H4 (cell line): ENCODE results near the gene XPO4. TPM values are rescaled to one million over a fixed set of nuclear protein-coding genes. Genes with fewer than 3 reads are reported as not detected.

Source experiments
- DNase-seq: peaks from one replicate; pipeline ENCODE4 v3.0.0-alpha.2; 2015; ENCODE audit warnings: low spot score
- total RNA-seq: library from RNA; depleted of rRNA; stranded (reverse); fragments of >200 nt; shearing (Covaris generic); gene quantifications from 2 replicates; pipeline ENCODE4 v1.2.3, GENCODE V29; 2014

Gene XPO4
- total RNA-seq, 1 experiment from 2014 or later, result 10.4 TPM

- DNase-seq, result peak; percentile 45
Observed at GRCh38 chr13:20828539-20829364, 73.8 kb downstream of the XPO4 start.

GRCh38 chr13:20826843-20827560, 75.5 kb downstream of the XPO4 start:
- no peak for DNase-seq

GRCh38 chr13:20826301-20826700, 76.2 kb downstream of the XPO4 start:
- DNase-seq, result no peak

GRCh38 chr13:20825477-20825875, 77.1 kb downstream of the XPO4 start:
- DNase-seq, result no peak

GRCh38 chr13:20824762-20825476, 77.6 kb downstream of the XPO4 start:
- no peak for DNase-seq

- DNase-seq, result no peak
Observed at GRCh38 chr13:20823071-20823470, 79.5 kb downstream of the XPO4 start.

GRCh38 chr13:20822406-20822805, 80.1 kb downstream of the XPO4 start:
- DNase-seq, result no peak

GRCh38 chr13:20819715-20820114, 82.8 kb downstream of the XPO4 start:
- no peak for DNase-seq

GRCh38 chr13:20815464-20815863, 87.1 kb downstream of the XPO4 start:
- DNase-seq, result no peak

- peak; percentile 84 for DNase-seq
Observed at GRCh38 chr13:20814224-20814910, 88.2 kb downstream of the XPO4 start.

- DNase-seq, result no peak
Observed at GRCh38 chr13:20812890-20813289, 89.7 kb downstream of the XPO4 start.

- no peak for DNase-seq
Observed at GRCh38 chr13:20810808-20811207, 91.7 kb downstream of the XPO4 start.

- no peak for DNase-seq
Observed at GRCh38 chr13:20808874-20809273, 93.7 kb downstream of the XPO4 start.

- no peak for DNase-seq
Observed at GRCh38 chr13:20803180-20803965, 99.2 kb downstream of the XPO4 start.

GRCh38 chr13:20801707-20802106, 100.8 kb downstream of the XPO4 start:
- DNase-seq, result no peak

- no peak for DNase-seq
Observed at GRCh38 chr13:20799726-20800416, 102.7 kb downstream of the XPO4 start.

- no peak for DNase-seq
Observed at GRCh38 chr13:20798027-20798426, 104.5 kb downstream of the XPO4 start.

GRCh38 chr13:20796791-20797508, 105.6 kb downstream of the XPO4 start:
- no peak for DNase-seq

GRCh38 chr13:20789665-20790064, 112.9 kb downstream of the XPO4 start:
- DNase-seq, result no peak

- DNase-seq, result no peak
Observed at GRCh38 chr13:20788312-20788711, 114.2 kb downstream of the XPO4 start.
